A549 (cell line): ENCODE results near the gene VSTM2B.

Source experiments
- ESRRA ChIP-seq: fragments of 150-350 bp; IDR thresholded peaks from 2 replicates; pipeline ENCODE4 v1.6.1; 2014; ENCODE audit warnings: mild to moderate bottlenecking, low read length, borderline replicate concordance
- MYC ChIP-seq: IDR thresholded peaks from 2 replicates; pipeline ENCODE4 v1.6.1; 2012; ENCODE audit warnings: mild to moderate bottlenecking, inconsistent platforms, low read length, improper control_type of control experiment, borderline replicate concordance
- POLR2A ChIP-seq: IDR thresholded peaks from 2 replicates; pipeline ENCODE4 v1.6.1; 2012; ENCODE audit warnings: mild to moderate bottlenecking, low read length
- POLR2AphosphoS2 ChIP-seq: conservative IDR thresholded peaks from 2 replicates; pipeline ENCODE4 v1.6.1; 2012; ENCODE audit warnings: low read length, improper control_type of control experiment, inconsistent platforms
- ZFP36 ChIP-seq: fragments of 450-650 bp; IDR thresholded peaks from 2 replicates; pipeline ENCODE4 v1.6.1; 2014; ENCODE audit warnings: borderline replicate concordance; ENCODE audit not compliant: partially characterized antibody
- TF ChIP-seq, protein P1 (sequence below): fragments of >200 bp; sonication (Bioruptor Twin); formaldehyde crosslinking; IDR thresholded peaks from 3 replicates; pipeline ENCODE4 v1.5.1; 2016
- TF ChIP-seq, protein P2 (sequence below): fragments of 200-600 bp; sonication (generic); IDR thresholded peaks from 2 replicates; pipeline ENCODE4 v1.6.1; 2016; ENCODE audit warnings: antibody characterized with exemption, mild to moderate bottlenecking, moderate library complexity
- TF ChIP-seq, protein P3 (sequence below): fragments of 250-450 bp; sonication (Bioruptor Pico); IDR thresholded peaks from 2 replicates; pipeline ENCODE4 v1.5.0; 2021; ENCODE audit warnings: mild to moderate bottlenecking, moderate library complexity, borderline replicate concordance

GRCh38 chr19:29483944-29484581 lies 41.7 kb upstream of the VSTM2B start:
- TF ChIP-seq, protein P1, sequence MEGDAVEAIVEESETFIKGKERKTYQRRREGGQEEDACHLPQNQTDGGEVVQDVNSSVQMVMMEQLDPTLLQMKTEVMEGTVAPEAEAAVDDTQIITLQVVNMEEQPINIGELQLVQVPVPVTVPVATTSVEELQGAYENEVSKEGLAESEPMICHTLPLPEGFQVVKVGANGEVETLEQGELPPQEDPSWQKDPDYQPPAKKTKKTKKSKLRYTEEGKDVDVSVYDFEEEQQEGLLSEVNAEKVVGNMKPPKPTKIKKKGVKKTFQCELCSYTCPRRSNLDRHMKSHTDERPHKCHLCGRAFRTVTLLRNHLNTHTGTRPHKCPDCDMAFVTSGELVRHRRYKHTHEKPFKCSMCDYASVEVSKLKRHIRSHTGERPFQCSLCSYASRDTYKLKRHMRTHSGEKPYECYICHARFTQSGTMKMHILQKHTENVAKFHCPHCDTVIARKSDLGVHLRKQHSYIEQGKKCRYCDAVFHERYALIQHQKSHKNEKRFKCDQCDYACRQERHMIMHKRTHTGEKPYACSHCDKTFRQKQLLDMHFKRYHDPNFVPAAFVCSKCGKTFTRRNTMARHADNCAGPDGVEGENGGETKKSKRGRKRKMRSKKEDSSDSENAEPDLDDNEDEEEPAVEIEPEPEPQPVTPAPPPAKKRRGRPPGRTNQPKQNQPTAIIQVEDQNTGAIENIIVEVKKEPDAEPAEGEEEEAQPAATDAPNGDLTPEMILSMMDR = no peak
- TF ChIP-seq ESRRA (no peak), POLR2A (no peak), POLR2AphosphoS2 (no peak), MYC (no peak), ZFP36 (no peak)
- TF ChIP-seq, protein P2, sequence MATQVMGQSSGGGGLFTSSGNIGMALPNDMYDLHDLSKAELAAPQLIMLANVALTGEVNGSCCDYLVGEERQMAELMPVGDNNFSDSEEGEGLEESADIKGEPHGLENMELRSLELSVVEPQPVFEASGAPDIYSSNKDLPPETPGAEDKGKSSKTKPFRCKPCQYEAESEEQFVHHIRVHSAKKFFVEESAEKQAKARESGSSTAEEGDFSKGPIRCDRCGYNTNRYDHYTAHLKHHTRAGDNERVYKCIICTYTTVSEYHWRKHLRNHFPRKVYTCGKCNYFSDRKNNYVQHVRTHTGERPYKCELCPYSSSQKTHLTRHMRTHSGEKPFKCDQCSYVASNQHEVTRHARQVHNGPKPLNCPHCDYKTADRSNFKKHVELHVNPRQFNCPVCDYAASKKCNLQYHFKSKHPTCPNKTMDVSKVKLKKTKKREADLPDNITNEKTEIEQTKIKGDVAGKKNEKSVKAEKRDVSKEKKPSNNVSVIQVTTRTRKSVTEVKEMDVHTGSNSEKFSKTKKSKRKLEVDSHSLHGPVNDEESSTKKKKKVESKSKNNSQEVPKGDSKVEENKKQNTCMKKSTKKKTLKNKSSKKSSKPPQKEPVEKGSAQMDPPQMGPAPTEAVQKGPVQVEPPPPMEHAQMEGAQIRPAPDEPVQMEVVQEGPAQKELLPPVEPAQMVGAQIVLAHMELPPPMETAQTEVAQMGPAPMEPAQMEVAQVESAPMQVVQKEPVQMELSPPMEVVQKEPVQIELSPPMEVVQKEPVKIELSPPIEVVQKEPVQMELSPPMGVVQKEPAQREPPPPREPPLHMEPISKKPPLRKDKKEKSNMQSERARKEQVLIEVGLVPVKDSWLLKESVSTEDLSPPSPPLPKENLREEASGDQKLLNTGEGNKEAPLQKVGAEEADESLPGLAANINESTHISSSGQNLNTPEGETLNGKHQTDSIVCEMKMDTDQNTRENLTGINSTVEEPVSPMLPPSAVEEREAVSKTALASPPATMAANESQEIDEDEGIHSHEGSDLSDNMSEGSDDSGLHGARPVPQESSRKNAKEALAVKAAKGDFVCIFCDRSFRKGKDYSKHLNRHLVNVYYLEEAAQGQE = no peak
- TF ChIP-seq, protein P3, sequence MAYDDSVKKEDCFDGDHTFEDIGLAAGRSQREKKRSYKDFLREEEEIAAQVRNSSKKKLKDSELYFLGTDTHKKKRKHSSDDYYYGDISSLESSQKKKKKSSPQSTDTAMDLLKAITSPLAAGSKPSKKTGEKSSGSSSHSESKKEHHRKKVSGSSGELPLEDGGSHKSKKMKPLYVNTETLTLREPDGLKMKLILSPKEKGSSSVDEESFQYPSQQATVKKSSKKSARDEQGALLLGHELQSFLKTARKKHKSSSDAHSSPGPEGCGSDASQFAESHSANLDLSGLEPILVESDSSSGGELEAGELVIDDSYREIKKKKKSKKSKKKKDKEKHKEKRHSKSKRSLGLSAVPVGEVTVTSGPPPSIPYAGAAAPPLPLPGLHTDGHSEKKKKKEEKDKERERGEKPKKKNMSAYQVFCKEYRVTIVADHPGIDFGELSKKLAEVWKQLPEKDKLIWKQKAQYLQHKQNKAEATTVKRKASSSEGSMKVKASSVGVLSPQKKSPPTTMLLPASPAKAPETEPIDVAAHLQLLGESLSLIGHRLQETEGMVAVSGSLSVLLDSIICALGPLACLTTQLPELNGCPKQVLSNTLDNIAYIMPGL (CRISPR knock-in tag) = no peak
